Measurements from ENCODE around the gene MYO9B. TPM values are rescaled to one million over a fixed set of nuclear protein-coding genes. Genes with fewer than 3 reads are reported as not detected.

MYO9B gene
- total RNA-seq, 6 experiments from 2014 or later, result 25.4 to 38.7 (median 36.0) TPM

DNA sequence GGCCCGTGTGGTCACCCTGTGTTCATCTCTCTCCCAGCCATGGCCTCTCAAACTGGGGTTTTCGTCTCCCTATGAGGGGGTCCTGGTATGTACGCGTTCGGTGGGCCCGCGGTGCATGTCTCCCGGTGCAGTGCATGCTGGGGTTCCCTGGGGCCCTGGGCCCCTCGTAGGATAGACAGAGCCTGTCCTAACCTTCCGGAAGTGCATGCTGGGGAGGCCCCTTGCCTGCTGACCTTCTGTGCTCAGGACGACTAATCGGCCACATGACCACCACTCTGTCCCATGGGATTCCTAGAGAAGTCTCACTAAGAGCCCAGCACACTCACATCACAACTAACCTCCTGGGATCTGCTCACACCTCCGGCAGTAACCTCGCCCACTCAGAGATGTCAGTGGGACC lies 134.7 kb downstream of the MYO9B start:
- Histone ChIP-seq H3K27me3 (no peaks in the 10 kb centered on the region), H3K27ac (no peak overlapping the region), H3K4me3 (no peak overlapping the region), H3K4me1 (peaks cover 0 to 6% (median 3%) of the 10 kb centered on the region in 4 donors), H3K36me3 (peaks cover 0 to 37% (median 2%) of the 10 kb centered on the region in 4 donors), H3K9me3 (no peaks in the 10 kb centered on the region)
- intact Hi-C loops (cut with DNase I), result no loop called here
- WGBS (ENCODE audit: insufficient coverage, low coverage, low lambda C conversion rate, missing lambda C conversion rate), result 100% methylated on average over 3 of the region's 14 CpGs
- no peak for ATAC-seq
- no peak for DNase-seq
- TF ChIP-seq POLR2A (IDR thresholded peaks at IDR 0.05), result no peak
- TF ChIP-seq, protein P1, sequence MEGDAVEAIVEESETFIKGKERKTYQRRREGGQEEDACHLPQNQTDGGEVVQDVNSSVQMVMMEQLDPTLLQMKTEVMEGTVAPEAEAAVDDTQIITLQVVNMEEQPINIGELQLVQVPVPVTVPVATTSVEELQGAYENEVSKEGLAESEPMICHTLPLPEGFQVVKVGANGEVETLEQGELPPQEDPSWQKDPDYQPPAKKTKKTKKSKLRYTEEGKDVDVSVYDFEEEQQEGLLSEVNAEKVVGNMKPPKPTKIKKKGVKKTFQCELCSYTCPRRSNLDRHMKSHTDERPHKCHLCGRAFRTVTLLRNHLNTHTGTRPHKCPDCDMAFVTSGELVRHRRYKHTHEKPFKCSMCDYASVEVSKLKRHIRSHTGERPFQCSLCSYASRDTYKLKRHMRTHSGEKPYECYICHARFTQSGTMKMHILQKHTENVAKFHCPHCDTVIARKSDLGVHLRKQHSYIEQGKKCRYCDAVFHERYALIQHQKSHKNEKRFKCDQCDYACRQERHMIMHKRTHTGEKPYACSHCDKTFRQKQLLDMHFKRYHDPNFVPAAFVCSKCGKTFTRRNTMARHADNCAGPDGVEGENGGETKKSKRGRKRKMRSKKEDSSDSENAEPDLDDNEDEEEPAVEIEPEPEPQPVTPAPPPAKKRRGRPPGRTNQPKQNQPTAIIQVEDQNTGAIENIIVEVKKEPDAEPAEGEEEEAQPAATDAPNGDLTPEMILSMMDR (IDR thresholded peaks at IDR 0.05), result no peak

GRCh38 chr19:17211547-17212446 lies 136.2 kb downstream of the MYO9B start:
- Histone ChIP-seq H3K36me3 (peaks cover 0 to 29% (median 0%) of the 10 kb centered on the region in 4 donors), H3K4me1 (peaks cover 0 to 13% (median 3%) of the 10 kb centered on the region in 4 donors), H3K4me3 (no peak overlapping the region), H3K27ac (no peak overlapping the region), H3K9me3 (no peaks in the 10 kb centered on the region), H3K27me3 (no peaks in the 10 kb centered on the region)
- 86% methylated on average over 28 of the region's 58 CpGs for WGBS (ENCODE audit: insufficient coverage, low coverage, low lambda C conversion rate, missing lambda C conversion rate)
- TF ChIP-seq, protein P1 (IDR thresholded peaks at IDR 0.05), result no peak
- no peak for TF ChIP-seq POLR2A (IDR thresholded peaks at IDR 0.05)
- DNase-seq, result no peak
- no peak for ATAC-seq
- intact Hi-C loops (cut with DNase I), result no loop called here

DNA sequence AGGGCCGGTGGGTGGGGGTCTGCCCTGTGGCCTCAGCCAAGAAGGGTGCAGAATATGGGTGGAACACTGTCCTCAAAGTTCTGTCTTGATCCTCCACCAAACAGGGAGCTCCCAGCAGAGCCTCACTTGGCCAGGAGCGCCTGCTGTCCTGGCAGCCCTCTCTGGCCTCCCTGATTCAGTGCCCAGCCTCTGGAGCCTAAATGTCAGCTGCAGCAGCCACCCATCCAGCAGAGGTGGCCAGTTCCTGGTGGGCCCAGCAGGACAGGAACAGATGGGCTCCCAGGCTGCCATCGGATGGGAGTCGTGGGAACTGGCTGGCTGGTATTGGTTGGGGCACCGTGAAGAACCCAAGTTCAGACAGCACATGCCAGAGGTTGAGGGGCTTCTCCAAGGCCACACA lies 137.8 kb downstream of the MYO9B start:
- Histone ChIP-seq H3K27ac (no peak overlapping the region), H3K27me3 (no peaks in the 10 kb centered on the region), H3K9me3 (no peaks in the 10 kb centered on the region), H3K4me1 (peaks cover 0 to 13% (median 3%) of the 10 kb centered on the region in 4 donors), H3K36me3 (peaks cover 0 to 38% (median 3%) of the 10 kb centered on the region in 4 donors), H3K4me3 (no peak overlapping the region)
- DNase-seq (no peak), ATAC-seq (no peak)
- intact Hi-C loops (cut with DNase I), result no loop called here
- TF ChIP-seq, protein P1 (IDR thresholded peaks at IDR 0.05), result no peak
- no peak for TF ChIP-seq POLR2A (IDR thresholded peaks at IDR 0.05)
- WGBS (ENCODE audit: insufficient coverage, low coverage, low lambda C conversion rate, missing lambda C conversion rate), result no CpG with 5 or more reads among the region's 5 CpGs

DNA sequence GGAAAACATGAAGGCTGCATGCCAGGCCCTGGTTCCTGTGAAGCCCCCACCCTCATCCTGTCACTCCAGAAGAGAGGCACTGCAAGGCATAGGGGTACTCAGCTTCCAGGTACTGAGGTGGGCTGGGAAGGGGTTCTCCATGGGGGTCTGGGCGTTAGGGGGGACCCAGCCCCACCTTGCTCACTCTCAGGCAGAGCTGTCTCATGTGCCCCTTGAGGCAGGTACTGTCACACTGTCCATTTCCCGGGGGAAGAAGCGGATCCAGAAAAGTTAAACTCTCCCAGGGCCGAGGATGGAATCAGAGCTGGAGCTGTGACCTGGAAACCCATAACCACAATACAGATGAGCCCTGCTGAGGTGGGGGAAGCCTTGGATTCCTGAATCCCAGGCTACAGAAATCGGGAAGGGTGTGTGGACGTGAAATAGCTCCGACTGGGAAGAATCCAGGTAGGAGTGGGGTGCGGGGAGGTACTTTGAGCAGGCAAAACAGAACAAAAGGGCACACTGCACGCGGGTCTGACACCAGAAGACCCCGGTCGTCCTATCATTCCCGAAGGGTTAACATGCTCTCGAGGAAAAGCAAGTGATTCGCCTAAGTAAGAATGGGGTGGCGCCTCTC lies 139.0 kb downstream of the MYO9B start:
- DNase-seq (no peak), ATAC-seq (no peak)
- Histone ChIP-seq H3K9me3 (no peaks in the 10 kb centered on the region), H3K4me3 (peak overlapping the region; percentile 78 to 91 (median 81)), H3K27me3 (no peaks in the 10 kb centered on the region), H3K4me1 (peaks cover 0 to 13% (median 3%) of the 10 kb centered on the region in 4 donors), H3K27ac (peak overlapping the region; percentile 91 to 92 (median 91)), H3K36me3 (peaks cover 0 to 40% (median 6%) of the 10 kb centered on the region in 4 donors)
- 6% methylated on average over 9 of the region's 16 CpGs for WGBS (ENCODE audit: insufficient coverage, low coverage, low lambda C conversion rate, missing lambda C conversion rate)
- TF ChIP-seq, protein P1 (IDR thresholded peaks at IDR 0.05), result no peak
- intact Hi-C loops (cut with DNase I), result no loop called here

Measured in right lobe of liver (tissue), 6 donors.